Measurements from ENCODE around the gene ASTN2.

ASTN2 gene

GRCh38 chr9:116476002-116476401 lies 938.9 kb downstream of the ASTN2 start:
- no peak for TF ChIP-seq TAF1 (IDR thresholded peaks at IDR 0.05; ENCODE audit: borderline replicate concordance, insufficient read depth, low read length)
- no peak for TF ChIP-seq POLR2AphosphoS5 (IDR thresholded peaks at IDR 0.05; ENCODE audit: low read depth, low read length)
- TF ChIP-seq REST (IDR thresholded peaks at IDR 0.05; ENCODE audit: insufficient read depth in 1 of 2, low read depth in 2 of 2, low read length in 2 of 2) = no peak
- TF ChIP-seq FOXP2 (optimal IDR thresholded peaks at IDR 0.05; ENCODE audit: borderline replicate concordance, extremely low read depth, extremely low read length, insufficient read depth) = no peak
- no peak for TF ChIP-seq SIN3A (IDR thresholded peaks at IDR 0.05; ENCODE audit: borderline replicate concordance, insufficient read depth, low read length)

GRCh38 chr9:116475201-116475600 lies 939.7 kb downstream of the ASTN2 start:
- no peak for TF ChIP-seq TAF1 (IDR thresholded peaks at IDR 0.05; ENCODE audit: borderline replicate concordance, insufficient read depth, low read length)
- TF ChIP-seq POLR2AphosphoS5 (IDR thresholded peaks at IDR 0.05; ENCODE audit: low read depth, low read length) = no peak
- no peak for TF ChIP-seq SIN3A (IDR thresholded peaks at IDR 0.05; ENCODE audit: borderline replicate concordance, insufficient read depth, low read length)
- no peak for TF ChIP-seq FOXP2 (optimal IDR thresholded peaks at IDR 0.05; ENCODE audit: borderline replicate concordance, extremely low read depth, extremely low read length, insufficient read depth)
- TF ChIP-seq REST (IDR thresholded peaks at IDR 0.05; ENCODE audit: insufficient read depth in 1 of 2, low read depth in 2 of 2, low read length in 2 of 2) = no peak

GRCh38 chr9:116471944-116472506 lies 942.8 kb downstream of the ASTN2 start:
- TF ChIP-seq TAF1 (IDR thresholded peaks at IDR 0.05; ENCODE audit: borderline replicate concordance, insufficient read depth, low read length) (no peak), REST (IDR thresholded peaks at IDR 0.05; ENCODE audit: insufficient read depth in 1 of 2, low read depth in 2 of 2, low read length in 2 of 2) (no peak), FOXP2 (optimal IDR thresholded peaks at IDR 0.05; ENCODE audit: borderline replicate concordance, extremely low read depth, extremely low read length, insufficient read depth) (no peak), POLR2AphosphoS5 (IDR thresholded peaks at IDR 0.05; ENCODE audit: low read depth, low read length) (no peak), SIN3A (IDR thresholded peaks at IDR 0.05; ENCODE audit: borderline replicate concordance, insufficient read depth, low read length) (no peak)

GRCh38 chr9:116471093-116471906 lies 943.6 kb downstream of the ASTN2 start:
- TF ChIP-seq FOXP2 (optimal IDR thresholded peaks at IDR 0.05; ENCODE audit: borderline replicate concordance, extremely low read depth, extremely low read length, insufficient read depth) (no peak), POLR2AphosphoS5 (IDR thresholded peaks at IDR 0.05; ENCODE audit: low read depth, low read length) (no peak), TAF1 (IDR thresholded peaks at IDR 0.05; ENCODE audit: borderline replicate concordance, insufficient read depth, low read length) (no peak), SIN3A (IDR thresholded peaks at IDR 0.05; ENCODE audit: borderline replicate concordance, insufficient read depth, low read length) (no peak), REST (IDR thresholded peaks at IDR 0.05; ENCODE audit: insufficient read depth in 1 of 2, low read depth in 2 of 2, low read length in 2 of 2) (no peak)

Data from PFSK-1 (cell line).